Panc1 (cell line): ENCODE data around the gene TFF1.

Experiments
- POLR2AphosphoS5 ChIP-seq: IDR thresholded peaks from 2 replicates; pipeline ENCODE4 v1.6.1; 2012; ENCODE audit warnings: mild to moderate bottlenecking, low read depth, low read length, moderate library complexity
- TF ChIP-seq, protein P1 (sequence below): fragments of 450-650 bp; IDR thresholded peaks from 2 replicates; pipeline ENCODE4 v1.5.1; 2017; ENCODE audit warnings: mild to moderate bottlenecking

DNA sequence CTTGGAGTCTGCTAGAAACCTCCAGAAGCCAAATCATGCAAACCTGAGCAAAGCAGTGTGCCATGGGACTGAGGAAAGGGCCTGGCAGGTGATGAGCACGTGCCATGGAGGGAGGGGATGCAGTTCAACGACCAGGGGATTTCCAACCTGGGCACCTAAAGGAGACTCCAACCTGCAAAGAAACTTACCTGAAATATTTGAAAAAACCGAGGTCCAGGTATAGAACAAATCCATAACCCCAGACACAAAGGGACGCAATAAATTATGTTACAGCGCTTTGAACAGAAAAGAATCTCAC, 46.2 kb upstream of the TFF1 start:
- TF ChIP-seq, protein P1, sequence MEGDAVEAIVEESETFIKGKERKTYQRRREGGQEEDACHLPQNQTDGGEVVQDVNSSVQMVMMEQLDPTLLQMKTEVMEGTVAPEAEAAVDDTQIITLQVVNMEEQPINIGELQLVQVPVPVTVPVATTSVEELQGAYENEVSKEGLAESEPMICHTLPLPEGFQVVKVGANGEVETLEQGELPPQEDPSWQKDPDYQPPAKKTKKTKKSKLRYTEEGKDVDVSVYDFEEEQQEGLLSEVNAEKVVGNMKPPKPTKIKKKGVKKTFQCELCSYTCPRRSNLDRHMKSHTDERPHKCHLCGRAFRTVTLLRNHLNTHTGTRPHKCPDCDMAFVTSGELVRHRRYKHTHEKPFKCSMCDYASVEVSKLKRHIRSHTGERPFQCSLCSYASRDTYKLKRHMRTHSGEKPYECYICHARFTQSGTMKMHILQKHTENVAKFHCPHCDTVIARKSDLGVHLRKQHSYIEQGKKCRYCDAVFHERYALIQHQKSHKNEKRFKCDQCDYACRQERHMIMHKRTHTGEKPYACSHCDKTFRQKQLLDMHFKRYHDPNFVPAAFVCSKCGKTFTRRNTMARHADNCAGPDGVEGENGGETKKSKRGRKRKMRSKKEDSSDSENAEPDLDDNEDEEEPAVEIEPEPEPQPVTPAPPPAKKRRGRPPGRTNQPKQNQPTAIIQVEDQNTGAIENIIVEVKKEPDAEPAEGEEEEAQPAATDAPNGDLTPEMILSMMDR, result no peak
- no peak for TF ChIP-seq POLR2AphosphoS5
